Stimulated activated naive B cell treated with anti-CD40 and anti-IgM and Interleukin-4, amounts not matched to agents 10 μg/mL and 1 μg/mL and 100 μg/mL, for 72 hours (primary cell): ENCODE measurements around the gene OTOGL.
"Not testable (repeated sequence)": the region's sequence is repeated elsewhere in the genome, so short reads cannot be mapped to it uniquely, and the experiment has no call there.

ENCODE experiments used
- ATAC-seq, 2 donors: fragments of 150-1000 bp; cut with Tn5 transposase; replicated peaks; 2 replicates each; pipeline ENCODE4 v1.10.0; 2021; ENCODE audit warnings: moderate library complexity in 1 of 2
- DNase-seq: peaks from one replicate; pipeline ENCODE4 v3.0.0; 2021
- H3K27ac Mint-ChIP-seq: one replicate; pipeline ENCODE4 v1.8.0; 2022; ENCODE audit warnings: mild to moderate bottlenecking, mixed read lengths
- H3K27me3 Mint-ChIP-seq, 2 donors: one replicate each; pipeline ENCODE4 v1.8.0; 2022; ENCODE audit warnings: mixed read lengths in 2 of 2
- H3K36me3 Mint-ChIP-seq, 2 donors: one replicate each; pipeline ENCODE4 v1.8.0; 2022; ENCODE audit warnings: mixed read lengths in 2 of 2, mild to moderate bottlenecking in 1 of 2
- H3K4me1 Mint-ChIP-seq, 2 donors: one replicate each; pipeline ENCODE4 v1.8.0; 2022; ENCODE audit warnings: mixed read lengths in 2 of 2, mild to moderate bottlenecking in 1 of 2
- H3K4me3 Mint-ChIP-seq, 2 donors: one replicate each; pipeline ENCODE4 v1.8.0; 2022; ENCODE audit warnings: mild to moderate bottlenecking in 2 of 2, mixed read lengths in 2 of 2, moderate library complexity in 1 of 2
- H3K9me3 Mint-ChIP-seq, 2 donors: one replicate each; pipeline ENCODE4 v1.8.0; 2022; ENCODE audit warnings: mixed read lengths in 2 of 2, mild to moderate bottlenecking in 1 of 2

The OTOGL gene

DNA sequence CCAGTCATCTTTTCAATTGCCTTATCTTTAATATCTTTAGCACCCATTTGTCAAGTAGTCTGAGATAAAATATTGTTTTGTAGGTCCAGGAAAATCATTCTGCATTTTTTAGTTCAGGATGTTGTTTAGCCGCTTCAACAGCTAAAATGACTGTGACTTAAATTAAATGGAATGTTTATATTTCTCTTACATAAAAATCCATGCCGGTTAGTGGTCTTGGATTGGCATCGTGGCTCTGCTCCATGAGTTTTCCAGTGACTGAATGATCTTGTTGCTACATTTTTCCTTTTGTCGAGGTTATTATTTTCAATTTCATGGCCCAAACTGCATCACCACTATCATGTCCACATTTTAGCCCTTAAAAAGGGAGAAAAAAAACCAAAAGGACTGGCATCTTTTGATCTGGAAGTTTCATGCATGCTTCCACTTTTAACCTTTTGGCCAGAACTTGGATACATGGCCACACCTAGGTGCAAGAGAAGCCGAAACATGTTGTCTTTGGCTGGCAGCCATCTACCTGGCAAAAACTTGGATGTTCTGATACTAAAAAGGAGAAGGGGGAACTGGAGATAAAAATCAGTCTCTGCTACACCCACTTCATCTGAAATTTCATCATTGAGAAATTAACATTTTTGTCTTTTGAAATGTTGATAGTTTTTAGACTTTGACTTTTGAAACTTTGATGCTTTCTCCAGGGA is 142.4 kb downstream of the OTOGL start:
- no peaks in the 10 kb centered on the region for H3K36me3 Mint-ChIP-seq
- H3K9me3 Mint-ChIP-seq: peaks cover 3 to 4% of the 10 kb centered on the region in 2 donors
- no peak overlapping the region for H3K4me3 Mint-ChIP-seq
- no peaks in the 10 kb centered on the region for H3K27me3 Mint-ChIP-seq
- H3K4me1 Mint-ChIP-seq: no peaks in the 10 kb centered on the region
- ATAC-seq (no peak), DNase-seq (no peak)
- no peak overlapping the region for H3K27ac Mint-ChIP-seq

DNA sequence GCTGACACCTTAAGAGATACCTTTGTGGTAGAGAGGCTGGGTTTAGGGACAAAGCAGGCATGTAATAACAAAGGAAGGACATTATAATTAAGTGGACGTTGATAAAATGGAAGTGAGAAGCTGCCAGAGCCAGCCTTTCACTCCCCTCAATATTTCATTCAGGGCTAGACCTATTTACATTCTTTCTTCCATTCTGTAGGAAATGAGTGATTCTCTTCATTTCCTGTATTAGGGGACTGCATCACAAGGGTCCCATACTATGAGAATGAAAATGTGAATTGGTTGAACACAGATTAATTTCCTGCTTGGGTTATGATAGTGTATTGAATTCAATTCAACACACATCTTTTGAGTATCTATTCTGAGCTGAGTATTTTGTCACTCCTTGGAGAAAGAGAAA is 143.0 kb downstream of the OTOGL start:
- DNase-seq: no peak
- Mint-ChIP-seq H3K27me3 (no peaks in the 10 kb centered on the region), H3K36me3 (no peaks in the 10 kb centered on the region), H3K4me1 (no peaks in the 10 kb centered on the region), H3K27ac (no peak overlapping the region), H3K4me3 (no peak overlapping the region), H3K9me3 (peaks cover 3 to 4% of the 10 kb centered on the region in 2 donors)
- no peak for ATAC-seq

DNA sequence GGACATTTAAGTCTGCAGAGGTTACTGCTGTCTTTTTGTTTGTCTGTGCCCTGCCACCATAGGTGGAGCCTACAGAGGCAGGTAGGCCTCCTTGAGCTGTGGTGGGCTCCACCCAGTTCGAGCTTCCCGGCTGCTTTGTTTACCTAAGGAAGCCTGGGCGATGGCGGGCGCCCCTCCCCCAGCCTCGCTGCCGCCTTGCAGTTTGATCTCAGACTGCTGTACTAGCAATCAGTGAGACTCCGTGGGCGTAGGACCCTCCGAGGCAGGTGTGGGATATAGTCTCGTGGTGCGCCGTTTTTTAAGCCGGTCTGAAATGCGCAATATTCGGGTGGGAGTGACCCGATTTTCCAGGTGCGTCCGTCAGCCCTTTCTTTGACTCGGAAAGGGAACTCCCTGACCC is 150.2 kb downstream of the OTOGL start:
- not testable (repeated sequence) for H3K36me3 Mint-ChIP-seq, H3K4me3 Mint-ChIP-seq, H3K4me1 Mint-ChIP-seq, H3K9me3 Mint-ChIP-seq, DNase-seq, H3K27ac Mint-ChIP-seq, H3K27me3 Mint-ChIP-seq, ATAC-seq

DNA sequence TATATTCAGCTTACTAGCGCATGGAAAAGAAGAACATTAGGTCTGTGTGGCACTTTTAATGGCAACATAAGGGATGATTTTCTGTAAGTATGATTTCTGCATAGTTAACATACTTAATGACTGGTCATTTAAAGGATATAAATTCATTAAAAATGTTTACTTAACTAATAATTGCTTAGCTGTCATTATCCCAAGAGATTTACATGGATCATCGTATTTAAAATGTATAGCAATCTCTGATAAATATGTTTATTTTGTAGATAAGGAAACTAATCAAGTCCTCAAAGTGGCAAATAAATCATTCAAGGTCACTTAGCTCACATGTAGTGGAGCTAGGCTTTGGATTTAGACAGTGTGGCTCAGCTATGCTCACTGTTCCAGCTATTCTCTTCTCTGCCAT is 158.6 kb downstream of the OTOGL start:
- H3K4me3 Mint-ChIP-seq: no peak overlapping the region
- H3K36me3 Mint-ChIP-seq: no peaks in the 10 kb centered on the region
- H3K4me1 Mint-ChIP-seq: no peaks in the 10 kb centered on the region
- H3K9me3 Mint-ChIP-seq: no peaks in the 10 kb centered on the region
- no peak overlapping the region for H3K27ac Mint-ChIP-seq
- peaks cover 0 to 4% of the 10 kb centered on the region in 2 donors for H3K27me3 Mint-ChIP-seq
- DNase-seq: no peak
- no peak for ATAC-seq

DNA sequence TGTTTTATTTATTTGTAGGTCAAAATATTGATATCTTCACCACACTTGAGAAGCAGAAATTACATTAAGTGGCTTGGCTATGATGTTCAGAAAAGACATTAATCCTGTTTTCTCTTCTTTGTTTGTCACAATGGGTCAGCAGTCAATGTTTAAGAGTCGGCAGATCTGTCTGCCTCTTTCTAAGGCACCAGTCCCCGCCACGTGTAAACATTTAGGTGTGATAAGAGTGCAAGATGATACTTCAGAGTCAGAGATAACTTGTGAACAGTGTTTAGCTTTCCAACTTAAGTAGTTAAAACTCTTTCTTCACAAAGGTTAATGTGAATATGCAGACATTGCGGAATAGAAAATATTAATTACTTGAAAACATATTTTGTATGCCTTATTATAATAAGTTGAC is 160.9 kb downstream of the OTOGL start:
- no peak overlapping the region for H3K4me3 Mint-ChIP-seq
- no peak for DNase-seq
- H3K36me3 Mint-ChIP-seq: no peaks in the 10 kb centered on the region
- no peak overlapping the region for H3K27ac Mint-ChIP-seq
- ATAC-seq: no peak
- peaks cover 0 to 4% of the 10 kb centered on the region in 2 donors for H3K27me3 Mint-ChIP-seq
- H3K9me3 Mint-ChIP-seq: no peaks in the 10 kb centered on the region
- H3K4me1 Mint-ChIP-seq: no peaks in the 10 kb centered on the region

DNA sequence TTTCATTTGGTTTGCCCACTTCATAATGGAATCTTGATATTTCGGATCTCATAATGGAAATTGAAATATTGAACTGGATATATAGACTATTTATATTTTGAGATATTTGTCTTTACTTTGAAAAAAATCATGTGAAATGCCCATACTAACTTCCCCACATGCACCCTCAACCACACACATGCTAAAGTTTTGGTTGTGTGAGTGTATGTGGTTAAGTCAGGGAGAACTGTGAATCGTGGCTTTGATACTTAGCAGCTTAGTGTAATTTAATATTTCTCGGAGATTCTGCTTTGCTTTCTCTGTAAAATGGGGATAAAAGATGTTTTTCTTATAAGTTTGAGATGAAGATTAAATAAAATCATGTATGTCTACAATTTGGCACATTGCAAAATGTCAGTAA is 162.1 kb downstream of the OTOGL start:
- no peak for DNase-seq
- no peaks in the 10 kb centered on the region for H3K4me1 Mint-ChIP-seq
- H3K4me3 Mint-ChIP-seq: no peak overlapping the region
- H3K27me3 Mint-ChIP-seq: peaks cover 0 to 4% of the 10 kb centered on the region in 2 donors
- H3K36me3 Mint-ChIP-seq: no peaks in the 10 kb centered on the region
- no peaks in the 10 kb centered on the region for H3K9me3 Mint-ChIP-seq
- ATAC-seq: no peak
- H3K27ac Mint-ChIP-seq: no peak overlapping the region

DNA sequence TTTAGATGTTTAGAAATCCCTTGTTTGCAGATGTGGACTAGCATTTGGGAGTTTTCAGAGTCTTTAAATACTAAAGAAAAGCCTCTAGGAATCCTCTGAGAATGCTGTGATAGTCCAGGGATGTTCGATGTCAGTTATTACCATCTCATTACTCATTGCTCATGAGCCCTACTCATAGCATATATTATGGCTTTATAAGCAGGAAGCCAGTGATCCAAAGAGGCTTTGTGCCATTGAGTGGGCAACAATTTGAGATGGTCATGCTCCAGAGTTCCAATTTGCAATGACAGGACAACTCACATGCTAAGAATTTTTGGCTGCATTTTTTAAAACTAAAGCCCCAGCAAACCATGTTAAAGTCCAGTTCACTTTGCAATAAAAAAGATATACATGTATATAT is 163.0 kb downstream of the OTOGL start:
- no peak for DNase-seq
- no peak overlapping the region for H3K4me3 Mint-ChIP-seq
- ATAC-seq: no peak
- H3K27me3 Mint-ChIP-seq: no peaks in the 10 kb centered on the region
- H3K9me3 Mint-ChIP-seq: no peaks in the 10 kb centered on the region
- no peaks in the 10 kb centered on the region for H3K36me3 Mint-ChIP-seq
- no peak overlapping the region for H3K27ac Mint-ChIP-seq
- no peaks in the 10 kb centered on the region for H3K4me1 Mint-ChIP-seq

DNA sequence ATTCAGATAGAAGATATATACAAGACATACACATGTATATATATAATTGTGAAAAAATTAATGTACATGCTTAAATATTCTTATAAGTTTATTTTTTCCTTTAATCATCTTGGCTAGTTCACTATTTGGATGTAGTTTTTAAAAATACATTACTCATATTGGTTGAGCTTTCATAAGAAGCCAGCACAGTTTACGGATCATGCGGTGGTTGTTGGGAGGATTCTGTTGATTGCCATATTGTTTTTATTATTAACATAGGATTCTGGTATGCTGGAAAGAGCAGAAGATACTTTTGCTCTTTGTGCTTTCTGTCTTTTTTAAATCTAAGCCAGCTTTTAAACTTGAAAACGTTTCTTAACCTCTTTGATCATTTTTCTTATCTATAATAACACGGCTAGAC is 163.4 kb downstream of the OTOGL start:
- Mint-ChIP-seq H3K4me3 (no peak overlapping the region), H3K36me3 (no peaks in the 10 kb centered on the region)
- no peak for ATAC-seq

DNA sequence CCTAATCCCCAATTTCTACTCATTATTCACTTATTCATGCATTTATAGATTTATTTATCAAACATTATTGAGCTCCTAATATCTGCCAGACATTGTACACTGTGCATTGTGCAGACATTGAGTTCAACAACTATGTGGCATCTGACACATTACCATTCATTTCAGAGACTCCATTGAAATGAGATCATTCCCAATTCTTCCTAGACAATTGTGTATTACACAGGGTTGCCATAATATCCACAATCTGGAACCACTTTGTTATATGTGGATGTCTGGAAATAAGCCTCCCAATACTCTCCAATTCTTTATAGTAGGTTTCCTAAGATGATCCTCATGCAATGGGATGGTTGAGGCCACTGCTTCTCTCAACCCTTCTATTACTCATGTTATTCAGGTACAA is 165.0 kb downstream of the OTOGL start:
- Mint-ChIP-seq H3K4me3 (no peak overlapping the region), H3K27ac (no peak overlapping the region), H3K4me1 (no peaks in the 10 kb centered on the region), H3K9me3 (no peaks in the 10 kb centered on the region), H3K27me3 (peaks cover 0 to 4% of the 10 kb centered on the region in 2 donors), H3K36me3 (no peaks in the 10 kb centered on the region)
- DNase-seq (no peak), ATAC-seq (no peak)

More for the DNA sequence above, 163.4 kb downstream of the OTOGL start:
- no peaks in the 10 kb centered on the region for H3K27me3 Mint-ChIP-seq
- H3K4me1 Mint-ChIP-seq: no peaks in the 10 kb centered on the region
- H3K27ac Mint-ChIP-seq: no peak overlapping the region
- H3K9me3 Mint-ChIP-seq: no peaks in the 10 kb centered on the region
- DNase-seq: no peak

DNA sequence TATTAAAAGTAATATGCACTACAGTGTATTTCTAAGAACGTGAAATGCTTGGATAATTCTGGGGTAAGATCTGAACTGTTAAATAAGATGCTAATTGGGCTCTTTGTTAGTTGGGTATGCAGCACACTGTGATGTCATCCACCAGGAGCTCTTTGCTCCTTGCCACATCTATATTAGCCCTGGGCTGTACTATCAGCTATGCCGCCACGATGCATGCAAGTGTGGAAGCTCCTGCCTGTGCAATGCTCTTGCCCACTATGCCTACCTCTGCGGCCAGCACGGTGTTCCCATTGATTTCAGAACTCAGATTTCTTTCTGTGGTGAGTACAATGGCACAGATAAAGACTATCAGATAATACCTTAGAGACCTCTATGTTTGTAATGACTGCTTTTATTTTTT is 165.6 kb downstream of the OTOGL start:
- Mint-ChIP-seq H3K27ac (no peak overlapping the region), H3K4me1 (no peaks in the 10 kb centered on the region), H3K36me3 (no peaks in the 10 kb centered on the region), H3K27me3 (peaks cover 0 to 4% of the 10 kb centered on the region in 2 donors), H3K4me3 (no peak overlapping the region), H3K9me3 (no peaks in the 10 kb centered on the region)
- no peak for DNase-seq
- no peak for ATAC-seq

DNA sequence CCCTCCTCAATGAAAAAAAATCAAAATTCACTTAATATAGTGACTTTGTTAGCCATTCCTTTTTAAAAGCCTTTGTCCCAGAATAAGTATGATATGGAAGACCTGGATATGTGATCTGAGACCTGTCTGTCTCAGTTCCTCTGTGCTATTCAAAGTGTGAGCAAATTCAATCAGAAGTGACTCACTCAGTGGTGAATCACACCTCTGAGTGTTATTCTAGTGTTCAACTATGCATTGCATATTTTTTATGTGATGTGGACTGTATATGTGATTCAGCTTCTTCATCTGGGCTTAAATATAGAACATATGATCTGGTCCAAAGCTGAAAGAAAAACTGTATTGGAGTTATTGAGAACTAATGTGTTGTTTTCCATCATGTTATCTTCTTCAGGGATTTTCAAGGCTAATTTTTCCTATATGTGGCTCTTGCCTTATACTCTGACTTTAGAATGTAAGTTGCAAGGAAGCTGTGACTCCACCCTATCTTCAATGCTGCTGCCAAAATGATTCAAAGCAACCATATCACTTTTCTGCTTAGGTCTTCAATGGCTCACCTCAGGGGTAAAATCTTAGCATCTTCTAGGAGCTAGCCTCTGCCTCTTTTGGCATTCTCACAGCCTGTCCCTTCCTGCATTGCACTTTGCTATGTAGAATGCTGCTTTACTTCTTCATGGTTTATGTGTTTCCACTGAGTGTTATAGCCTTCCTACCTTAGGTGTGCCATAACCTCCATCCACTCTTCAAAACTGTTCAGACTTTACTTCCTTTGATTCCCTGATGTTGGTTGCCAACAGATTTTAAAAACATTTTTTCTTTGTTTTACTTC is 169.8 kb downstream of the OTOGL start:
- Mint-ChIP-seq H3K27me3 (peaks cover 4 to 5% of the 10 kb centered on the region in 2 donors), H3K27ac (no peak overlapping the region), H3K36me3 (no peaks in the 10 kb centered on the region), H3K4me1 (no peaks in the 10 kb centered on the region), H3K4me3 (no peak overlapping the region), H3K9me3 (no peaks in the 10 kb centered on the region)
- DNase-seq: no peak
- ATAC-seq: peak; percentile 63 to 65

DNA sequence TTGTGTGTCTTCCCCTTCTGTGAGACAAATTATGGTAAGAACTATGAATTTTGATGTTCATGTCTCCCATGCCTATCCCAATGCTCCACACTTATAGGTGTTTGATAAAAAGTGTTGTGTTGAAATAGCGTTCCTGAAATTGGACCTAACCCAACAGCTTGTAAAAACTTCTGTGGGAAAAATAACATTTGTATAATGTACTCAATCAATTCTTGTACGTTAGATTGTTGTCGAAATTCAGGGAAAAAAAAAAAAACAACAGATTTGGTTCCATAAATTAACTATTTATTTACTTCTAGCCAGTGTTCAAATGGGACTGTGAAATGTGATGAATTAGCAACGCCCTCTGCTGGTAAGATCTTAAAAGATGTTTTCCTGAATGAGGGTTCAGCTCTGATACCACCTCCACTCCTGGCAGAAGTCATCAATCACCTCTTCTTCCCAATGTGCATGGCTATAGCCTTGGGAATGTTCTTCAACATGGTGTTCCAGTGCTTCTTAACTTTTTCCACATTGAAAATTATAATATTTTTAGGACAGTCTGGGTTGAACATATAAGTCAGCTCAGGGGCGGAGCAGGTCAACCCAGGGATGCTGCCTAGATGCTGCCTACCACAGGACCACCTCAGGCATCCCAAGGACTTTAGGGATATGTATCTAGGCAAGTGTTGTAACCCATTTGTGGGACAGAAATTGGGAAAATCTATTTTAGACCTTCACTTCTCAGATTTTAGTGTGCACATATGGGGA is 170.6 kb downstream of the OTOGL start:
- no peaks in the 10 kb centered on the region for H3K36me3 Mint-ChIP-seq
- no peak overlapping the region for H3K27ac Mint-ChIP-seq
- H3K4me3 Mint-ChIP-seq: no peak overlapping the region
- no peaks in the 10 kb centered on the region for H3K9me3 Mint-ChIP-seq
- peak in 1 of 2 donors; percentile 47 for ATAC-seq
- peaks cover 4 to 5% of the 10 kb centered on the region in 2 donors for H3K27me3 Mint-ChIP-seq
- H3K4me1 Mint-ChIP-seq: no peaks in the 10 kb centered on the region
- DNase-seq: no peak

DNA sequence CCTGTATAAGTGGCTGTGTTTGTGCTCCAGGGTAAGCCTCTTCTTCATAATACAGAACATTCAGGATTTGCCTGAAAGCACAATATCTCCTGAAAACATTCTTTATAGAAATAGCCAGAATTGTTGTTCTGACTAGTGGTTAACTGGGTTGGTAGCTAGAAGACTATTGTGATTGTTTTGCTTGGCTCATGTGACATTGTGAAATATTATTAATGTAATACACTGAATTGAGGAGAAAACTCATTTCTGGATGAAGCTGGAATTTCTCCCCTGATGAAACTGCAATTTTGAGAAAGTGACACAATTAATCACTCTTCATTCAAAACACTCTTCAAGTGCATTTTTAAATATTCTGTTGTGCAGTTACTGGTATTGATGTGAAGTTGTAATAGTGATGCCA is 172.4 kb downstream of the OTOGL start:
- H3K27ac Mint-ChIP-seq: no peak overlapping the region
- no peaks in the 10 kb centered on the region for H3K9me3 Mint-ChIP-seq
- no peak for ATAC-seq
- DNase-seq: no peak
- no peaks in the 10 kb centered on the region for H3K36me3 Mint-ChIP-seq
- no peaks in the 10 kb centered on the region for H3K4me1 Mint-ChIP-seq
- no peak overlapping the region for H3K4me3 Mint-ChIP-seq
- H3K27me3 Mint-ChIP-seq: peaks cover 4 to 5% of the 10 kb centered on the region in 2 donors

DNA sequence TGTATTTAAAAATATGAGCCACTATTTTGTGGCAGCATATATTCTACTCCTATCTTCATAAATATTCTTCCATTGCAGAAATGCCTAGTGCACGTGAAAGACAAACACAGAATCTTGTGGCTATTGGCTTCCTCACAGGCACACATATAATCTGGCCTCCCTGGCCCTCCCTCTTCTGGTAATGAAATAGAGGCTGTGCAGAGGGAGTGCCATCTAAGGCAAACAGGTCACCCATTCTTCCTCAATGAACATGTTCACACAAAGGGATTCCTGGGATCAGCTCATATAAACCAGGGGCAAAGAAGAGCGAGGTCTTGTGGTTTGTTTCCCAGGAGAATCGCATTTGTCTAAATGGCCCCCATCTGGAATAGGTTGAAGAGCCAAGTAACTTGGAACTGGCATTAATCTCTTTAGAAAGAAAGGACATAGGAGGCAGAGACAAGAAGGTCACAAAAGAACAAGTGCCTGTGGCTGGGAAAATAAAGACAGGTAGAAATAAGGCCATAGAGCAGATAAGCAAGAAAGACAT is 173.1 kb downstream of the OTOGL start:
- no peak overlapping the region for H3K4me3 Mint-ChIP-seq
- no peak for ATAC-seq
- H3K27me3 Mint-ChIP-seq: peaks cover 4 to 5% of the 10 kb centered on the region in 2 donors

More for the DNA sequence above, 173.1 kb downstream of the OTOGL start:
- Mint-ChIP-seq H3K27ac (no peak overlapping the region), H3K9me3 (no peaks in the 10 kb centered on the region), H3K36me3 (no peaks in the 10 kb centered on the region), H3K4me1 (no peaks in the 10 kb centered on the region)
- DNase-seq: no peak
